ENCODE results near the gene PNLDC1. TPM values are rescaled to one million over a fixed set of nuclear protein-coding genes. Genes with fewer than 3 reads are reported as not detected.

The PNLDC1 gene
- total RNA-seq, 2 donors from 2014 or later: not detected

GRCh38 chr6:159837511-159837910 lies 37.4 kb downstream of the PNLDC1 start:
- Mint-ChIP-seq H3K36me3 (ENCODE audit: low read depth) (no peaks in the 10 kb centered on the region), H3K4me1 (peaks cover 11% of the 10 kb centered on the region), H3K9me3 (no peaks in the 10 kb centered on the region), H3K4me3 (no peak overlapping the region), H3K27me3 (ENCODE audit: insufficient read depth) (no peaks in the 10 kb centered on the region), H3K27ac (no peak overlapping the region)
- Histone ChIP-seq H3K36me3 (ENCODE audit: control insufficient read depth, insufficient read depth, low read length) (no peaks in the 10 kb centered on the region), H3K9ac (ENCODE audit: extremely low read depth, low read length, poor library complexity, severe bottlenecking) (no peak overlapping the region), H3K4me3 (ENCODE audit: low read length) (no peak overlapping the region), H3K9me3 (ENCODE audit: control insufficient read depth, low read length) (no peaks in the 10 kb centered on the region), H3K4me1 (ENCODE audit: control insufficient read depth, insufficient read depth, low read length) (no peaks in the 10 kb centered on the region), H3K27me3 (ENCODE audit: control insufficient read depth, insufficient read depth, low read length, poor library complexity, severe bottlenecking) (no peaks in the 10 kb centered on the region), H3K27ac (ENCODE audit: low read depth, low read length) (no peak overlapping the region)
- 77 to 82% methylated on average over 5 to 8 of the region's 8 CpGs for WGBS, 2 experiments (ENCODE audit: insufficient coverage in 1 of 2, insufficient read length in 1 of 2)
- no peak for TF ChIP-seq CTCF (conservative IDR thresholded peaks at IDR 0.05)
- no peak for DNase-seq

- peaks cover 11% of the 10 kb centered on the region for H3K4me1 Mint-ChIP-seq
- H3K27ac Mint-ChIP-seq: no peak overlapping the region
- 84 to 95% methylated on average over 3 to 7 of the region's 7 CpGs for WGBS, 2 experiments (ENCODE audit: insufficient coverage in 1 of 2, insufficient read length in 1 of 2)
- no peaks in the 10 kb centered on the region for H3K36me3 ChIP-seq (ENCODE audit: control insufficient read depth, insufficient read depth, low read length)
- H3K27ac ChIP-seq (ENCODE audit: low read depth, low read length): no peak overlapping the region
- peak; percentile 62 for DNase-seq
- H3K36me3 Mint-ChIP-seq (ENCODE audit: low read depth): no peaks in the 10 kb centered on the region
- H3K4me1 ChIP-seq (ENCODE audit: control insufficient read depth, insufficient read depth, low read length): no peaks in the 10 kb centered on the region
- no peak overlapping the region for H3K9ac ChIP-seq (ENCODE audit: extremely low read depth, low read length, poor library complexity, severe bottlenecking)
- H3K4me3 ChIP-seq (ENCODE audit: low read length): no peak overlapping the region
- TF ChIP-seq CTCF (conservative IDR thresholded peaks at IDR 0.05): no peak
- no peak overlapping the region for H3K4me3 Mint-ChIP-seq
- H3K9me3 Mint-ChIP-seq: no peaks in the 10 kb centered on the region
- H3K27me3 ChIP-seq (ENCODE audit: control insufficient read depth, insufficient read depth, low read length, poor library complexity, severe bottlenecking): no peaks in the 10 kb centered on the region
- H3K27me3 Mint-ChIP-seq (ENCODE audit: insufficient read depth): no peaks in the 10 kb centered on the region
- no peaks in the 10 kb centered on the region for H3K9me3 ChIP-seq (ENCODE audit: control insufficient read depth, low read length)
These were observed 38.1 kb downstream of the PNLDC1 start for GRCh38 chr6:159838020-159838744.

DNA sequence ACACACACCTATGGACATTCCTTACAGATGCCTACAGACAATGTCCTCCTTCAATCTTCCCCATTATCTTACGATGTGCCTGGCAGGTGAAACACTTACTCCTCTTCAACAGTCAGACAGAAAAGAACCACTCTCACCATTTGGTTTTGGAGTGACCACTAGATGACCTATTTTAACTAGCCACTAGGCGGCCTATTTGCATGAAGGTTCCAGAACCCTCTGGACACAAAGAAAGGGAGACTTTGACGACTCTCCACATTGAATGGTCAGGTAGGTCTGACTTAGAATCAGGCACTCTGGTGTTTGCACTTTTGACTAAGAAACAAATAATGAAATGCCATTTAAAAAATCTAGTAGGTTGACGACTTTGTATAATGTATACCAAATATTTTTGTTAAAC lies 42.0 kb downstream of the PNLDC1 start:
- H3K27ac ChIP-seq (ENCODE audit: low read depth, low read length): no peak overlapping the region
- H3K36me3 ChIP-seq (ENCODE audit: control insufficient read depth, insufficient read depth, low read length): no peaks in the 10 kb centered on the region
- peaks cover 6% of the 10 kb centered on the region for H3K4me1 Mint-ChIP-seq
- no peaks in the 10 kb centered on the region for H3K27me3 ChIP-seq (ENCODE audit: control insufficient read depth, insufficient read depth, low read length, poor library complexity, severe bottlenecking)
- H3K9me3 ChIP-seq (ENCODE audit: control insufficient read depth, low read length): no peaks in the 10 kb centered on the region
- no peak overlapping the region for H3K4me3 ChIP-seq (ENCODE audit: low read length)
- peak; percentile 72 for TF ChIP-seq CTCF (conservative IDR thresholded peaks at IDR 0.05)
- no peaks in the 10 kb centered on the region for H3K36me3 Mint-ChIP-seq (ENCODE audit: low read depth)
- peaks cover 3% of the 10 kb centered on the region for H3K9me3 Mint-ChIP-seq
- 80 to 84% methylated on average over 1 to 3 of the region's 4 CpGs for WGBS, 2 experiments (ENCODE audit: insufficient coverage in 1 of 2, insufficient read length in 1 of 2)
- H3K9ac ChIP-seq (ENCODE audit: extremely low read depth, low read length, poor library complexity, severe bottlenecking): no peak overlapping the region
- no peaks in the 10 kb centered on the region for H3K4me1 ChIP-seq (ENCODE audit: control insufficient read depth, insufficient read depth, low read length)
- no peaks in the 10 kb centered on the region for H3K27me3 Mint-ChIP-seq (ENCODE audit: insufficient read depth)
- no peak for DNase-seq
- H3K4me3 Mint-ChIP-seq: no peak overlapping the region
- no peak overlapping the region for H3K27ac Mint-ChIP-seq

All from endodermal cell (in vitro differentiated cells).